Measurements from ENCODE around the gene JAZF1.
"Not testable (repeated sequence)": the region's sequence is repeated elsewhere in the genome, so short reads cannot be mapped to it uniquely, and the experiment has no call there.

Gene JAZF1

DNA sequence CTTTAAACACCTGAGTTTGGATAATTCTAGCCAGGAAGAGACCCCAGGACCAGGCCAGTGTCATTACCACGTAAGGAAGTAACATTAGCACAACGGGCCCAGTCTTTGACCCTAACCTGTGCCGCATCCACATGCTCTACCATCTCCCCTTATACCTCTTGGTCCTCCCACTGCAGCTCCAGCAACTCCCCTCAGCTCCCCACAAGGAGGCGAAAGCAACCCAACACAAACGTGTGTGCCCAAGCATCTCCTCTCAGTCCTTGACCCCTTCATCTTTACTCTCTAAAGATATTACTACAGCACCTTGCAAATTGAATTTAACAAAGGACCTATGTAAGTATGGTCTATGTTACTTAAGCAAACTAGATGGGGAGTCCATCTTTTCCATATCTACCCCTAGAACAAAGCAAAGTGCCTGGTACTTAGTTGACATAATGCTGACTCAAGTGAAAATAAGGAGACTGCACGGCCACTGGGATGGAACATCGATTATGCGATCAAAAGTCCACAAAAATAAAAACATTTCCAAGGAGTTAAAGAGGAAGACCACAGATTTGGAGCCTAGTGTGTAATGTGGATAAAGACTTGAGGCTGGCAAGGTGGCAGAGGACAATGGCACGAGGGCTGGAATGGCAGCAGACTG, 147.7 kb downstream of the JAZF1 start:
- DNase-seq: no peak

DNA sequence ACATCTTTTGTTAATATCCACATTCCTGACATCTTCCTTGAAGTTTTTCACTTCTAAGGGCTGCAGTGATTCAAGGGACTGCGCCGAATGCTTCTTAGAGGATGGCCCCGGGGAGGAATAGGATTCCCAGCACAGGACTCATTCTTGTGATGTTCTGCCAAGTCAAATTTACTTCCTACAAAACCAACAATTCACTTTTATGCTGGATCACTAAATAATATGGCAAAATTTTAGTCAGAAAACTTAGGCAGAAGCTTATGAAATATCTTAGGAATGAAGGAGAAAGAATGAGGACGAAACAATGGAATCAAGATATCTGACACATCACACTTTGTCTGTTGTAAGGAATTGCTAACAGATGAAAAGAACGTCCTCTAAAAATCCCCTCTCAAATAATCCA, 151.5 kb downstream of the JAZF1 start:
- no peak for DNase-seq

DNA sequence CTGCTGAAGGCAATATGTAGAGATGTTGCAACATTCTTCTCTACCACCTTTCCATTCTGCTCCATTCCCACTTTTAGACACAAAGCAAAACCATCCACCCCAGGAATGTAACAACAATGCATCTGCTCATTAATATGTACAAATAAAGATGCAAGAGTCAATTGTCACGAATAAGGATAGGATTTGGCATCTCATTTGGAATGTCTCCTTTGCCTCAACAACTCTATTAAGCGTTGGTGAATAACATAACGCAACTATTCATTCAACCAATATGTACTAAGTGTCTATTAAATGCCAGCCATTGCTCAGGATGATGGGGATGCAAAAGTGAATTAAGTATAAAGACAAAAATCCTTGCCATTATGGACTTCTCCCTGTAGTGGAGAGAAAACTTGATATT, 152.1 kb downstream of the JAZF1 start:
- no peak for DNase-seq

DNA sequence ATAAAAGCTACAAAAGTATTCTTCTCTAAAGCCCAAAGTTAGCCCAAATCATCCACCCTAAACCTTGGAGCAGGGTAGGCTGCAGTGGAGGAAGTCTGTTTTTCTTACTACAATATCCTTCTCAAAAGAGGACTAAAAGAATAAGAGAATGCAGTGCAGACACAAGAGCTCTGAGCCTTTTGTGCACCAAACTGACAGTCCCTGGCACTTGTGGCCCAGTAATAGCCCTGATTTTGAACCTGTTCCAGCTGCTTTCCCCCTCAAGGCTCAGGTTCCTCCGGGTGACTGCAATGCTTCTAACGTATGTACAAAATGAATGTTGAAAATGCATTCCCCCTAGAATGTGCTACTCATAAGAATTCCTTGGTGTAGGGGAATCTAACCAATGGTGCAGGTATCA, 154.4 kb downstream of the JAZF1 start:
- DNase-seq: no peak

DNA sequence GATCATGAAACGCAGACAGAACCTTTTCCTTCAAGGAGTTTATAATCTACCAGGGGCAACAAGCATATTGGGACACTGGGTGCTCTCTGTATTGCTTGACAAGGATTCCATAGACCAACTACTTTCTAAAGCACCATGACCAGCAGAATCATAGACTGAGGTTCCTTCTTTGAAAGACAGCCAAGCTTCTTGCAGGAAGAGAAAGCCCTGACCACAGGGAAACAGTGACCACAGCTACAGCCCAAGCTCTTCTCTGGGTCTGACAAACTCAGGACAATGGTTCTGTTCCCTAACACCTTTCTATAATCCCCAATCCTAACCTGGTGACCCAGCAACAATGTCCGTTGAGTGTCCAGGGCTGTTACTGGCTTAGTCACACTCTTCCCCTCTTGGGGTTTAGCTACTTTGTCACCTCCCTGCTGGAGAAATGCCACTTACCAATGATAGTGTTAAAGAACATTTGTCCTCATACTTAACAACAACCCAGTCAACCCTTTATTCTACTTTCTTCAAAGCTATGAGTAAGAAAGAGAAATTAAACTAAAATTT, 155.7 kb downstream of the JAZF1 start:
- no peak for DNase-seq

DNA sequence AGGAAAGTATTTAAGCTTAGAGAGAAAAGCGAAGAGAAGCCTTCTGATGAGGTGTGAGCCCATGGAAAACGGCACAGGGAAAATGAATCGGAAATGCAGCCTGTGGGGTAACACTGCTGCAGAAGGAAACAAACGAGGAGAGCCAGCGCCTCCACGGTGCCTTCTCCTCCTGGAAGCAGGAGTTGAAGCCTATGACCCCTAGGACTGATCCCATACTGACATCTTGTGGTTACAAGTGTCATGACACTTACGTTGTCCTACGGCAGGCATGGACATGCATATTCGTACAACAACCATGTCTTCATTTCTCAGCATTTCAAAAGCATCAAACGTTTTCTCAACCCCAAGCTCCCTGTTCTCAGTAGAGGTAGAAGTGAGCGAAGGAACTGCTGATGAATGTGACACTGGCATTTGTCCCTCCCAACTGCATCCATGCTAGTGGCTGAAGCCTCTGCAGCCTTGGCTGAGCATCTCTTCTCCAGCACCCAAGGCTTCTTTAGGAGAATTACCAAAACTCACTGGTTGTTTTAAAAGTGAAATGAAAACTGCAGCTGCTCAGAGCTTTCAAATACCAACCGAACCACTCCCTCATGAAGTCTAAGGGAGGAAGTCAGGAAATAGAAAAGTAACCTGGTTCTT, 160.2 kb downstream of the JAZF1 start:
- peak; percentile 63 for DNase-seq

DNA sequence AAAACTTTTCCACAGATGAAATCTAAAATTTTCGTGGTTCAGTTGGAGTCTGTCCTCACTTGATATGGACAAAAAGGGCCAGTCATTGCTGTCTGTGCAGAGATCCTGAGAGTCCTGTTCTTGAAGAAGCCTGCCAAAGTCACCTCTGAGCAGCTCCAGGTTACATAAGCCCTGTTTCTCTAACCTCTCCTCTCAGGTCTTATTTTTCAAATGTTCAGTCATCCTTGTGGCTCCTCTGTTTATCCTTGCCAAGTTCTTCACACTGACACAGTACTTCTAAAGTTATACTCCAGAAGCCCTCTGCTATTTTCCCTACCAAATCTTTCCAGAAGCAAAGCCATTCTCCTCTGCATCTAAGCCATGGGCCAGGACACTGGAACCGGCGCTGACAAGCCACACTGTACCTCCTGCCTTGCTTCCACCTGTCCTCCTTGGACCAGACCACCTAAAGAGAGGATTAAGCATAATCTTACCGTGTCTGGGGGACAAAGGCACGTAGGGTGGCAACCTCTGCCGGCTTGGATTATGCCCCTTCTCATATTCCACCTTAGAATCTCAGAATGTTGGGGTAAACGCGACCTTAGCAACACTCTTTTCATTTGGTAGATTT, 161.6 kb downstream of the JAZF1 start:
- DNase-seq: no peak

DNA sequence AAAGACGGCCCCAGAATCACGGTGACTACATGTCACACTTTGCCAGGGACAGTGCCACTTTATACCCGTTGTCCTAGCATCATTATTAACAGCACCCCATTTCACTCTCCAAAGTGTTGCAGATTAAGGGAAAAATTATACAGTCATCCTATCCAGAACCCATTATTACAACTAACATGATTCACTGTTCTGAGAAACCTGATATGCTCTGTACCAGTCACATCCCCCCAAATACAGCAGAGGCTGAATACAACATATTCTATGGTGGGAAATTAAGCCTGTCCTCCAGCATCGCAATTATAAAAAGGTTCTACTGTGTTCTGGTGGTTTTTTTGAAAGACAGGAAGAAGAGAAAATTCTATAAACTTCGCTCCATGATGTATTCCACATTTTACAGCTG, 162.1 kb downstream of the JAZF1 start:
- no peak for DNase-seq

DNA sequence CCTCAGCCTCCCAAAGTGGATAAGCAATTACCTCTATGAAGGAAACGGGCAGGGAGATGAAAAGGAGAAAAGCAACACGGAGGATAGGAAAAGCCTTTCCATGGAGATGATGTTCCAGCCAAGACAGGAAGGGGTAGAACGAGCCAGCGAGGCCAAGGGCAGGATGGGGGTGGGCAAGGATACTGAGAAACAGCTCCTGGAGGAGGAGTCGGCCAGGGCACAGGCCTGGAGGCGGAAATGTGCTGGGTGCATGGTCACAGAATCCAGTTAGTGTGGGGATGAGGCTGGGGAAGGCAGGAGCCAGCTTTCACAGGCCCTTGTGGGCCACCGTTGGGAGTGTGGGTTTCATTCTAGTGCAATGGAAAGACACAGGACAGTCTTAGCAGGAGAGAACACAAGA, 162.6 kb downstream of the JAZF1 start:
- DNase-seq: no peak

DNA sequence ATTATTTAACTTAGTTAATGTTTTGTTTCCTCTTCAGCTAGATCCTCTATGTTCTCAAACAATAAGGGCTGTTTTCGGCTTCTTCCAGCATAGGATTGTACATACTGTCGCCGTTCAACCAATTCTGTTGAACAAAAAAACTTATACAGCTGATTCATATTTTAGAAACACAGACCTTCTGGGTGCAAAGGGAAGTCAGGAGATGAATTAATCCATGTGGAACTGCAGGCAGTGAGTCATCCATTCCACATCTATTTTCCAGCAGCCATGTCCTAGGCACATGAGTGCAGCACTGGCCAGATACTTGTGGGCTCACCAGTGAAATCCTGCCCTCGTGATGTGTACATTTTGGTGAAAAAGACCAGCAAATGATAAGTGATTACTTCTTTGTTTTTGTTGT, 163.2 kb downstream of the JAZF1 start:
- no peak for DNase-seq

DNA sequence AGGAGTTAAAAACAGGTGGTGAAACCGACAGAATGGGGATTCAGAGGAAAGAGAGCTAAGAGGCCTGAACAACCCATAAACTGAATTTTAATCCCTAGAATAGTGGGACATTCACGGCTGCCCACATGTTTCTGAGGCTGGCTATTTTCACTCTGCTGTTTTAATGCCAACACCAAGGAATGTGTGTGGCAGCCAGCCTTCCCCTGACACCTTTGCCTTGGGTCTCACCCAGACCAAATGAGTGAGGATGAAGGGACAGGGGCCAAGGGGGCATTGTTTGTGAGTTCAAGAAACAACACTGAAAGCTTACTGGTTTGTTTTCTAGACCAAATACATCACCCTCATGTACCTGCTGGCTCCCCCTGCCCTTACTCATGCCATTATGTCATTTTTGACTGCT, 164.3 kb downstream of the JAZF1 start:
- DNase-seq: no peak

DNA sequence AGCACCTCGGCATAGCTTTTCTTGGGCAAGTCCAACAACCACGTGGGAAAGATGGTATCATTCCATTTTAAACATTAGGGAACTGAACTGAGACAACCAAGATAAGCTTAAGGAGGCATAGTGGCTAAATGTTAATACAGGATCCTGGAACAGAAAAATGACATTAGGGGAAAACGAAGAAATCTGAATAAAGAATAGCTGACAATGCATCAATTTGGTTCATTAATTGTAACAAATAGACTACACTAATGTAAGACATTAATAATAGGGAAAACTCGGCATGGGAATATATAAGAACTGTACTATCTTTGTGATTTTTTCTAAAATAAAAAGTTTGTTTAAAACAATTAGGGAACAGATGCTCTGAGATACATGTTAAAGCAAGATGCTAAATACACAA, 165.4 kb downstream of the JAZF1 start:
- no peak for DNase-seq

DNA sequence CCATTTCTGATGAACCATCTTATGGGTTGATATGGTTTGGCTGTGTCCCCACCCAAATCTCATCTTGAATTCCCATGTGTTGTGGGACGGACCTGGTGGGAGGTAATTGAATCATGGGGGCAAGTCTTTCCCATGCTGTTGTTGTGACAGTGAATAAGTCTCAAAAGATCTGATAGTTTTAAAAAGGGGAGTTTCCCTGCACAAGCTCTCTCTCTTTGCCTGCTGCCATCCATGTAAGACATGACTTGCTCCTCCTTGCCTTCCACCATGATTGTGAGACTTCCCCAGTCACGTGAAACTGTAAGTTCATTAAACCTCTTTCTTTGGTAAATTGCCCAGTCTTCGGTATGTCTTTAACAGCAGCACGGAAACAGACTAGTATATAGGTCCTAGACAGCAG, 166.3 kb downstream of the JAZF1 start:
- DNase-seq: not testable (repeated sequence)

DNA sequence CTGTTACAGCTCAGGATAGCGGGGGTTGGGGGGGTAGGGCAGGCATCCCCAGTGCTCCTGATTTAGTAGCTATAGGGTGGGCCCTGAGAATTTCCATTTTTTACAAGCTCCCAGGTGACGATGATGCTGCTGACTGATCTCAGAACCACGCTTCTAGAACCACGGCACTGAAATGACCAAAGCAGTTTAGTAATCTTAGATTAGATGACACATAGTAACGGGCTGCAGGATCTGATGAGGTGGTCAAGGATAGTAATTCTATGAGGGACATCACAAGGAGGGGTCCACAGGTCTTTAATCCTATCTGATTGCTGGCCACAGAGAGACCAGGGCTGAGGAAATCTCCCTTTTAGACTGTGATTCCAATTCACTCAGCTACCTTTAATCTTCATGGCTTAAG, 167.2 kb downstream of the JAZF1 start:
- DNase-seq: no peak

DNA sequence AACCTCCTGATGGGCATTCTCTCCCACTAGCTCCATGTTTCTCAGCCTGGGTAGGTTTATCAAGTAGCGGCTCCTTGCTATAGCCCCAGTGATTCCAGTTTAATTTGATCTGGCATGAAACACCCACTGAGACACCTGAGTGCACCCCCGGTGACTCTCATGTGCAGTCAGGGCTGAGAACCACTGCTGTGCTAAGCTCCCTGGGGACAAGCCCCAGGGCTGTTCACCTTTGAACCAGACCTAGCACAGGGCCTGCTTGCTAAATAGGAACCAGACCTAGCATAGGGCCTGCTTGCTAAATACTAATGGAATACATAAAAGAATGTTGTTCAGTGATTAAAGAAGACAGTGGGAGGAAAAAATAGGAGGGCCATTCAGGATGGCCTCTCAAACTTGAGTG, 167.6 kb downstream of the JAZF1 start:
- DNase-seq: no peak

DNA sequence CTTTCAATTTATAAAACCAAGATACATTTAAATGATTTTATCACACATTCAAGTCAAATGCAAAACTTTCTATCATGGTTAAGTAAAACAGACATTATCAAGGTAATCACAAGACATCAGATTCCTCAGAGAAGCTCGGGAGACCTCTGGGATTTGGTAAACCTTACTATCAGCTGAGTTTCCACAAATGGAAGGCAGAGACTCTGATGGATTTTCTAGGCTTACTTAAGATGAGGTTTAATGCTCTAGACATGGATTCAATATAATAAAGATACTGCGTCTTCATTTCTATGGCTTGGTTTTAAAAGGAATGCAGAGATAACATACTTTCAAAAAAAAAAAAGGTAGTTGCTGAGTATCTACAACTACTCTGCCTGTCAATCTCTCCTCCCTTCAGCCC, 171.7 kb downstream of the JAZF1 start:
- DNase-seq: no peak

DNA sequence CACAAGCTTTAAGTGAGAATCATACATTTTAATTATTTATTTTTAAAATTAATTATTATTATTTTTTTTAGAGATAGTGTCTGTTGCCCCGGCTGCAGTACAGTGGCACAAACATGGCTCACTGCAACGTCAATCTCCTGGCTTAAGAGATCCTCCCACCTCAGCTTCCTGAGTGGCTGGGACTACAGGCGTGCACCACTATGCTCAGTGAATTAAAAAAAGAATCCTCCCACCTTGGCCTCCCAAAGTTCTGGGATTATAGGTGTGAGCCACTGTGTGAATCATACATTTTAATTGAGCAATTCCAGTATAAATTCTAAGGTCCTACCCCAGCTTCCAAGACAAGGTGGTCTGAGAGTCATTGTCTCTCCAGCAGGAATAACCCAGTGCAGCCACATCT, 172.4 kb downstream of the JAZF1 start:
- DNase-seq: no peak

DNA sequence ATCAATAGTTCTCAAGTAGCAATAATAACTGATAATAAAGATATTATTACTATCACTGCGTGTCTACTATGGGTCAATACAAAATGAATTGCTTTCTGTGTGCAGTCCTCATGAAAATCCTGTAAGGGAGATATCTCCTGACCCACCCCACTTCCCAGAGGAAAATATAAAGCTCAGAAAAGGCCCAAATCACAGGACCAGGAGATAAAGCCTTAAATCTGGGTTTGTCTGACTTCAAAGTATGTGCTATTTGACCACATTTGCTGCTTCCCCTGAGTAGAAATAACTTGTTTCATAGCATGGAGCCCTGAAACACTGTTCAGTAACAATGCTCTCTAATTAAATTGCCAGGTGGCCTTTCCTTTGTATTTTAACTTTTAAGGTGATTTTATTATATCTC, 174.1 kb downstream of the JAZF1 start:
- DNase-seq: no peak

DNA sequence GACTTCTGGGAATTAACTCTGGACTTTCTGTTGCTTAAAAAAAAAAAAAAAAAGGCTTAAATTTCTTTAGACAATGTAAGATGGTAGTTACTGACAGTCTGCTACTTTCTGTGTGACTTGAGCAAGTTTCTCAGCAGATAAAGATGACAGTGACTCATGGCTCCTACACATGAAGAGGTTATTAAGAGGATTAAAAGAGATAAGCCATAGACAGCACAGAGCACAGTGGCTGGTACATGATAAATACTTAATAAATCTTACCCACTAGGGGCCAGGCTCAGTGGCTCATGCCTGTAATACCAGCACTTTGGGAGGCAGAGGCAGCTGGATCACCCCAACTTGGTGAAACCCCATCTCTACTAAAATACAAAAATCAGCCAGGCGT, 174.8 kb downstream of the JAZF1 start:
- no peak for DNase-seq

DNA sequence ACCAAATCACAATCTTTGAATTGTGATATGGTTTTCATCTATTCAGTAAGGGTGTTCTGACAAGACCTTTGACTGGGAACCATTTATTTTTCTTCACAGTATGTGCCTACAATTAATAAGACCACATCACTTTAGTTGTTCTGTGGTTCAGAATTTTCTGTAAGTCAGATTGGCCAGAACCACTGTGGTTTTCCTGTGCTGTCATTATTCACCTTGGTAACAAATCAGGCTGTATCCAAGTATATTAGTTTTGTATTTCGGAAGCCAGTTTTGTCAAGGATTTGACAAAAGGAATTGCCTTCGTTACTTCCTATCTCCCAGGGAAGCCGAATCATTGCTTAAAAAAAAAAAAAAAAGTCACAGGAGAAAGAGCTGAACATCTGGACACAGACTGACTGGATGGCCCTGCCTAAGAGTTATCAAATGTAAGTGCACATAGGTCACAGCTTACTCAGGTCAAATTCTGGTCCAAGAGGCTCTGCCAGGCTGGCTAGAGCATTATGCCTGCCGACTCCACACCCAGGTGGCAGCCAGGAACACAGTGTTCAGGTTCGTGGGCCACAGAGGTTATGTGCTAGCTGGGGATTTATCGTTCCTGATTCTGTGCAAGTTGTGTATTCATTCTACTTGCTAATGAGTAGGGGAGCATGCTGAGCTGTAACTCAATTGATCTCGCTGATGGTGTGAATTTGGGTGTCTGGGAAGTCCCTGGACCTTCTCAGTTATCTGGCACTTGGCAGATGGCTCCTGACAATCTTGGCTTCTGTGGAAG, 175.3 kb downstream of the JAZF1 start:
- DNase-seq: peak; percentile 18

DNA sequence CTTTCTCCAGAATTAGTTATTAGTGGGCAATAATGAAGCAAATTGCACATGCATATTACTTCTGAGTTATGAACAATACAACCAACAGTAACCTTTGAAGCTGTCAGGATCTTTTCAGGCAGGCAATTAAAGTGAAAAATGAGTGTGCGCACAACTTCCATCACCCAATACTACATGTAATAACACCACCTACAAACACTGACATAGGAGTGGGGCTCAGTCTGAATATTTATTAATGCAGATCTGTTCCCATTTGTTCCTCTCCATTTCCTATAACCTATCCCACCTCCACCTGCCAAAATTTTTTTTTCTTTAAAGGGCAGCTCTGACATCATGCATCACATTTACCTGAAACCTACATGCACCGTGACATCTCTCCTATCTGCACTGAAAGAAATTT, 177.2 kb downstream of the JAZF1 start:
- DNase-seq: no peak

DNA sequence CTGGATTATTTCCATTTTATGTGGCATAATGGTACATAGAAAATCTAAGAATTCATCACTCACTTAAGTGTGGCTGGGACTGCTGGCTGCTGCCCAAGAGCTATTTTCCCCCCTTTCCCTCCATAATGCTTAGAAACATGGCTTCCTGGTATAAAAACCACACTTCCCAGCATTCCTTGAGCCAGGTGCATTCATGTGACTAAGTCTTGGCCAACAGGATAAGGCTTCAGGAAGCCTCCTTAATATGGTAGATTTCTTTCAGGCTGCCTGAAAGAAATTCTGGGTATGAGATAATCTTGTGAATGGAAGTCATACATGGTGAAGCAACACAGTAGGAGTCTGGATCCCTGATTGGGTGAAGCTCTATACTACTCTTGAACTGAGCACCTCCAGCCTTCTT, 178.0 kb downstream of the JAZF1 start:
- DNase-seq: peak; percentile 21

DNA sequence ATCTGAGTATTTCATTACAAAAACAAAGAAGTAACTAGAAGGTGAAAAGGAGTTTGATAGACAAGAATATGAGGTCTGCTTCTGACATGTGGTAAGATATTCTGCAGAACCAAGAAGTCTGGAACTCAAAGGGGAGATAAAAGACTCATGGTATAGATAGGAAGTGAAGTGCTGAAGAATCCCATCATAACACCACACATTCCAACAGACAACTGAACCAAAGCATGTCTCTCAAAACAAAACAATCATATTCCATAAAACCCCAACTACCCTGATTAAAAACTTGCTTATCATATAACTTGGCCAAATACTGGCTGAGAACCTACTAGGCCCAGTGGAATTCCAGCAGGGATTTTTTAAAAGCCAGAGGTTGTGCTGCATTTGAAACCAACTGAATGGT, 178.7 kb downstream of the JAZF1 start:
- DNase-seq: no peak

DNA sequence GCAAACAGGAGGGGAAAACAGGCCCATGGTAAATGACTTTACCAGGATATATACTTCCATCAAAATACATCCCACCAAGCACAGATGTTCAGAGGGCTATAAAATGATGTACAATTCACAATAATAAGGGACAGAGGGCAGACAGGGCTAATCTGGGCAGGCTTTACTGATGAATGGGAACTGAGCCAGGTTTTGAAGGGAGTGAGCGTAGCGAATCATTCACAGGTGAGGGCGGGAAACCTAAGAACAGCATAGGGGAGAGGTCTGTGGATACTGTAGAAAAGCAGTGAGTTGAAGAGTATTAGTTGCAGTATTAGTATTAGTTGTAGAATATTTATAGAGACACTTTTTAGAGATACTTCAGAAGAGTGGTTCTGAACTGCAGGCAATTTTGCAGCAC, 180.8 kb downstream of the JAZF1 start:
- no peak for DNase-seq
